NCI-H69 (cell line): ENCODE data around the gene APBB3.

ENCODE experiments used
- DNase-seq: peaks from one replicate; lab custom pipeline; 2025; lab: John Stamatoyannopoulos, UW

APBB3 gene

DNA sequence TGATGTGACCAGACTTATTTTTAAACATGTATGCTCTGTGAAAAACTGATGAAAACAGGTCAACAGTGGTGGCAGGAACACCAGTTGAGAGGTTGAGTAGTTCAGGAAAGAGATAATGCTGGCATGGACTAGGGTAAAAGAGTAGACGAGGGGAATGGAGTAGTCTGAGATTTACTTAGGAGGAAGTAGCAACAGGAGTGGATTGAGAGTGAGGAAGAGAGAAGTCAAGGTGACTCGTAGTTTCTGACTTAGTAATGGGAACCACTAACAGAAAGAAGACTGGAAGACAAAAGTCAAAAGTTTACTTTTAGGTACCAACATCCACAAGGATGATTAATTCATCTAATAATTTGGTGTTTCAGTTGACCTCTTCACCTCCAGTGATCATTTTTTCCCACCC, 10.7 kb downstream of the APBB3 start:
- no peak for DNase-seq

DNA sequence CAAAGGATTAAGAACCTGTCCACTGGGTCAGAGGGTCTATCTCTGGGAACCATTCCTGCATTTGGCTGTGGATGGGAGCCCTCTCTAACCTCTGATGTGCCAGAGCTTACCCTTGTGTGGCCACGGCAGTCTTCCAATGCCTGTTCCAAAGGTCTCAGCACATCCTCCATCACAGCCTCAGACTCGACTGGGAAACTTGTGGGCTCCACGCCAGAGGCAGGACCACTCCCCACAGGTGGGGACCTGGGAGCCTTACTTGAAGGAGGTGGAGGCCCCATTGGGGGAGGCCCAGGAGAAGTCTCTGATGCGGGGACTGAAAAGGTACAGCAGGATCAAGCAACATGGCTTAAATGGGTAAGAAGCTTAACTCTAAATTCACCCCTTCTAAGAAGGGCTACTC, 12.5 kb downstream of the APBB3 start:
- no peak for DNase-seq

DNA sequence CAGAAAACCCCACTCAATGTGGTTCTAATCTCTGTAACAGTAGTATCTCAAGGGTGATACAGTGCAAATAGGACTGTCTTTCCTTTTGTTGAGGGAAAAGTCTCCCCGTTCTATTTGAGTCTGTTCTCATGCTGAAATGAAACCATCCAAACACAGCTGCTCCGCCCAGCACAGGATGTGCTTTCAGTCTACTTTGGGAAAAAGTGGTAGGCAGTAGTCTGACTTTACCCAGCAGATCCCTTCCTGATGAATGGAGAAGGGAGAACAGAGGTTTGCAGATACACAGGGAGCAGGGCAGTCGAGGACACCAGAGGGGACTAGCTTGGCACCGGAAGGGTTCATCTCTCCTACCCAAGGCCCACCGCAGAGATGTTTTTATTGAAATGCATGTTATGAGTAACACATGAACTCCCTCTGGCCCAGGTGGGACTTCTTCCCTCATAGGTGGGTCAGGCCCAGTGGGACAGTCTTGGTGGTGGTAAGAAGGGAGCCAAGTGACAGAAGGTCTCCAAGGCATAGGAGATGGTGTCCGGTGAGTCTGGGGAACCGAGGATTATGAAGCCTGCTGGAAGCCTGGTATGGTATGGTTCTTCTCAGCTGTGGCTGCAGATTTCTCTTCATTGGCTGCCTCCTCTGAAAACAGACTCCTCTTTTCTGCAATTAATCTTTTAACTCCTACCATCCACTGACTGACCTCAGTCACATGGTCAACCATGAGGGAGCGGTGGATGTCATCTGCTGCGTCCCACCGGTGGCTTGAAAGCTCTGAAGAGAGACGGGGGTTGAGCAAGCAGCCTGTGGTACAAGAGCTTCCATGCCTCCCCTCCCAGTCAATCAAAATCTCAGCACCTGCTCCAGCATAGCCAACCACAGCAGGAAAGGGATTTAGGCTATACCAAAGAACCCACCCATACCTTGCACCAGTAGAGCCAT, 14.0 kb downstream of the APBB3 start:
- DNase-seq = no peak

DNA sequence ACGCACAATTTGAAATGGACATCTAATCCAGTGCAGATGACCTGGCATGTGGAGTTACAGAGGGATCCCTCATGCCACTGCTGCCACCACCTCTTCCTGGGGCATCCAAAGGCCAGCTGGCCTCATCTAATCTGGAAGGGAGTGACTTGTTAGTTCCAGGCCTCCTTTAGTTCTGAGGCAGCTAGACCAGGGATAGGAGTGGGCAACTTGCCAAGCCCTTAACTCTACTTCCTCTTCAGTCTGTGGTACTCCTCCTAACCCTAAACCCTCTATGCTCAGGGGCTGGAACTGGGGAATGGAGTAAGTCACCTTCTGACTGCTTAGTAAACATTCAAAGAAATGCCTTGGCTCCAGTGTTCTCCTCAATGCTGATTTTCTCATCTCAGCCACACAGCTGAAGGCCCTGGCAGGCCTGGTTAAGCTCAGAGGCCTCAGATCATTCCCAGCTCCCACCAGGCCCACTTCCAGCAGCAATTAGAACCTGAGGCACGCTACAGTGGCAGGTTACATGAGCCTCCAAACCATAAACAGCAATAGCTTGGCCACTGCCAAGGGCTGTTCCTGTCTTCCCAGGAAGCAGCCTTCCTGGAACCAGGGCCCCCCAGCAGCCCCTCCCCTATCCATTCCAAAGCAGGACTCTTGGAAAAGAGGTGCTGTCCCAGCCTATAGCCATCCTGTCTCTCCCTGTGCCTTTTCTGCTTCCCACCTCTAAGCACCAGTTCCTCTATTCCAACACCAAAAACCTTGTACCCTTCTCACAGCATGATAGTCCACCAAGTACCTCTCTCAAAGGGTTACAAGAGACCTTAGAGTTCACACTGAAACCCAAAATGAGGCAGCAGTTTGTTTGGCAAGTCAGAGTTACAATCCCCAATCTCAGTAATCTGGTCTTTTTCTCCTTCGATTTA, 14.9 kb downstream of the APBB3 start:
- DNase-seq = peak; percentile 49

DNA sequence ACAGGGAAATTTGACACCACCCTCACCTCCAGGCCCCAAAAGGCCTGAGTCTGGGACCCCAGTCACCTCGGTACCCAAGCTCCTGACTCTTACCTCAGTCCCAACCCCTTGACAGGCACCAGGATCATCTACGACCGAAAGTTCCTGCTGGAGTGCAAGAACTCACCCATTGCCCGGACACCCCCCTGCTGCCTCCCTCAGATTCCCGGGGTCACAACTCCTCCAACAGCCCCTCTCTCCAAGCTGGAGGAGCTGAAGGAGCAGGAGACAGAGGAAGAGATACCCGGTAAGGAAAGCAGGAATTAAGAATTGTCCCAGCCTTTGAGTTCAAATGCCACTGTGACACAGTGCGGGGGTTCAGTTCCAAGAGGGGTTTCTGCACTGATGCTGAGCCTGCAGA, 15.6 kb downstream of the APBB3 start:
- DNase-seq = no peak

DNA sequence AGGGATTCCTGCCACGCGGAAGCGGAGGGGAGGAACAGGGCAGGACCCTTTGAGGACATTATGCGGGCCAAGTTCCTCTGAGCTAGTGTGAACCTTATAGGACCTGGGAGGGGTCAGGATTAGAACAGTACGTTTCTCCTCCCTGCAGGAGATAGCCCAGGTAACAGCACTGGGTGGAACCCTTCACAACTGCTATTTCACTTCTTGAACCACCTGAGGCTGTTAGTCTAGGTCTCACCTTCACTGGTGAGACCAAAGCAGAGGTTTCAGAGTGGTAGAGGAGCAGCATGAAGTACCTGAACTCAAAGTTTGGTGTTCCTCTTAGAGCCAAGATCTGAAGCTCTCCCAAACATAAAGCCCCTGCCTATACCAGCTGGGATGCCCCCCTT, 16.1 kb downstream of the APBB3 start:
- no peak for DNase-seq

DNA sequence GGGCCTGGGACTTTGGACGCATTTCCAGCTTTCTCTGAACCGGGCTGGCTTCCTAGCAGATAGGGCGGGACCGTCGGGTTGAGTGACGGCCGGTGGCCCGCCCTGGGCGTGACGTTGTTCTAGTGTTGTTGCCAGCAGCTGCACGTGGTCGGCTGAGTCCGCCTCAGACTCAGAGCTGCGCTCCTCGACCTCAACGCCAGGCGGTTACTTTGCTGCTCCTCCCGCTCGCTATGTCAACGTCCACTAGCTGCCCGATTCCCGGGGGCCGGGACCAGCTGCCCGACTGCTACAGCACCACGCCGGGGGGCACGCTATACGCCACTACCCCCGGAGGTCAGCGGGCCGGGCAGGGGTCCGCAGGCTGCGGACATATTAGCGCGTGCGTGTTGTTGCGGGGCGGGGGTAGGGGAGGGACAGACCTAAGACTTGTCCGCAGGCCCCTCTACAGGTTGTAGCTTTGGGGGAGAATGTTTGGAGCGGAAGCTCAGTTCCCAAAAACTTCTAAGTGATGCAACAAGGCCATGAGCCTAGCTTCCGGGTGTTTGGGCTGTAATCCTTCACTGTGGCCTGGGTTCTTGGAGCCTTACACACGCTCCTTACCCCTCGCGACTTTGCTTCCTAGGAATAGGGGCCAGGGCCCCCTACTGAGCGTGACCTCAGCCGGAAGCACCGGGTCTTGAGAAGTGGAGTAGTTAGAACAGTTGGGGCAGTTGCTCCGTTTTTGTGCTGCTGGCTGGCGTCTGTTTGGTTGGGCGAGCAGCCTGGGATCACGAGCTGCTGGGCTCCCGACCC, 16.7 kb downstream of the APBB3 start, which contains the start of gene EIF4EBP3:
Gene EIF4EBP3 (plus strand): TSS at position 155 of the 792 bp plus-strand sequence. CDS start 76 bp downstream, at position 231.
- peak; percentile 94 for DNase-seq

DNA sequence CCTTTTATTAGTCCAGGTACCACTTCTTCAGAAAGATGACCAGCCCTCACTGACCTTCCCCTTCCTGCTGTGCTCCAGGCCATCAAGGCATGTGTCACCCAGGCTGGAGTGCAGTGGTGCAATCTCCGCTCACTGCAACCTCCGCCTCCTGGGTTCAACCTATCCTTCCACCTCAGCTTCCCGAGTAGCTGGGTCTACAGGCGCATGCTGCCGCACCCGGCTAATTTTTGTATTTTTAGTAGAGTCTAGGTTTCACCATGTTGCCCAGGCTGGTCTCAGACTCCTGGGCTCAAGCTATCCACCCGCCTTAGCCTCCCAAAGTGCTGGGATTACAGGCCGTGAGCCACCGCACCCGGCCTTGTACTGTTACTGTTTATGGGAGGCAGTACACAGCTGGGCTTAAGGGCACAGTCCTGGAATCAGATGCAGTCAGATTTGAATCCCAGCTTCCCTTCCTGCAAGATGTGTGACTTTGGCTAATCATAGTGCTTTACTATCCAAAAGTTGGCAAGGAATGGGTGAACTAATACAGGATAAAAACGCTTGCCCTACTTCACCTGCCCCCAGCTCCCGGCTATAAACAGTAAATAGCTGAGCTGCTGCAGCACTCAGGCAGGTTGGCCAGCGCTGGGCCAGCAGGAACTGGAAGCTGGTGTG, 17.4 kb downstream of the APBB3 start:
- DNase-seq = no peak

DNA sequence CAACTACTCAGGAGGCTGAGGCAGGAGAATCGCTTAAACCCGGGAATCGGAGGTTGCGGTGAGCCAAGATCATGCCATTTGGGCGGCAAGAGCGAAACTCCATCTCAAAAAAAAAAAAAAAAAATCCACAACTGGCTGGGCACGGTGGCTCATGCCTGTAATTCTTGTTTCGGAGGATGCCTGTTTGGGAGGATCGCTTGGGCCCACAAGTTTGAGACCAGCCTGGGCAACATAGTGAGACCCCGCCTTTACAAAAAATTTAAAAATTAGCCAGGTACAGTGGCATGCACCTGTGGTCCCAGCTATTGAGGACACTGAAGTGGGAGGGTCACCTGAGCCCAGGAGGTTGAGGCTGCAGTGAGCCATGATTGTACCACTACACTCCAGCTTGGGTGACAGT, 18.8 kb downstream of the APBB3 start:
- DNase-seq = no peak

DNA sequence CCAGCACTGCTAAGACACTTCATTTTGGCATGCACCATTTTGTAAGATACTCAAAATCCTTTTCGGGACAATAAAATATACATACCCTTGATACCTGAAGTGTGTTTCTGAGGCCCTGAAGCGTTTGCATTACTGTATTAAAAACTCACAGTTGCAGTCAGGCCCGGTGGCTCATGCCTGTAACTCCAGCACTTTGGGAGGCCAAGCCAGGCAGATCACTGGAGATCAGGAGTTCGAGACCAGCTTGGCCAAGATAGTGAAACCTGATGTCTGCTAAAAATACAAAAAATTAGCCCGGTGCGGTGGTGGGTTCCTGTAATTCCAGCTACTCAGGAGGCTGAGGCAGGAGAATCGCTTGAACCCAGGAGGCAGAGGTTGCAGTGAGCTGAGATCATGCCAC, 19.4 kb downstream of the APBB3 start:
- DNase-seq = no peak

DNA sequence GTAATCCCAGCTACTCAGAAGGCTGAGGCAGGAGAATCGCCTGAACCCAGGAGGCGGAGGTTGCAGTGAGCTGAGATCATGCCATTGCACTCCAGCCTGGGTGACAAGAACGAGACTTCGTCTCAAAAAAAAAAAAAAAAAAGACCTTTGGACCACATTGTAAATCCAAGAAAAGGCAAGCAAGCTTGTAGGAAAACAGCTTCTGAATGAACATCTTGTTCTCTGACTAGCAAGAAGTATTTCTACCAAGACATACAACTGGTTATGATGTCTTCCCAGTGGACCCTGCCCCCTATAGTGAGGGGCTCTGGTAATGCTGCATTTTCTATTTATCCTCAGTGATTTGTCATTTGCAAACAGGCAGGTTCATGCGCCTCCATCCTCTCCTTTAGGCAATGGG, 21.4 kb downstream of the APBB3 start:
- no peak for DNase-seq

DNA sequence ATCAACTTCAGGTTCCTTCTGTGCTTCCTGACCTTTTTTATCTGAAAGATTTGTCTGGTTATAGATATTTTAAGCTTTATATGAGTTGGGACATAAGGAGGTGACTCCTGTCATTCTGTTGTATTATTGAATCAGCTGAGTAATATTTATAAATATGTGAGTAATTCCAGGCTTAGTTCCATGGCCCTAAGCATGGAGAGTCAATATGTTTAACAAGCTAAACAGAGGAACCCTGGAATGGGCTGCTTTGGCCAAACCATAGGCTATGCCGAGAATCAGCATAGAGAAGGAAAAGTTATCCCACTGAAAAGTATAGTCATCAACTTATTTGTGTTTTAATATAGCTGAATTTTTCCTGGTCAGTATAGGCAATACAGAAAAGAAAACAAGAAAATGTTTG, 24.2 kb downstream of the APBB3 start:
- no peak for DNase-seq

DNA sequence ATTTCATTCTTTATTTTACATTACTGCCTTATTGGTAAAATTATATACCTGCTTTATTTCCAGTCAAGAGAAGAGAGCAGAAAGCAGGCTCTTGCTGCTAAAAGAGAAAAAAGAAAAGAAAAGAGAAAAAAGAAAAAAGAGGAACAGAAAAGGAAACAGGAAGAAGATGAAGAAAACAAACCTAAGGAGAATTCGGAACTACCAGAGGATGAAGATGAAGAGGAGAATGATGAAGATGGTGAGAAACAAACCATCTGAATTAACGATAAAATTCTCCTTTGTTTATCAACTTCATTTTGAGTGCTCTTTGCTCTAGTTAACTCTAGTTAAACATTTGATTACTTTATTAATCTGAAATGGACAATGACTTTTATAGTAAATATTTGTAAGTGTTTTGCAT, 40.4 kb downstream of the APBB3 start:
- no peak for DNase-seq

DNA sequence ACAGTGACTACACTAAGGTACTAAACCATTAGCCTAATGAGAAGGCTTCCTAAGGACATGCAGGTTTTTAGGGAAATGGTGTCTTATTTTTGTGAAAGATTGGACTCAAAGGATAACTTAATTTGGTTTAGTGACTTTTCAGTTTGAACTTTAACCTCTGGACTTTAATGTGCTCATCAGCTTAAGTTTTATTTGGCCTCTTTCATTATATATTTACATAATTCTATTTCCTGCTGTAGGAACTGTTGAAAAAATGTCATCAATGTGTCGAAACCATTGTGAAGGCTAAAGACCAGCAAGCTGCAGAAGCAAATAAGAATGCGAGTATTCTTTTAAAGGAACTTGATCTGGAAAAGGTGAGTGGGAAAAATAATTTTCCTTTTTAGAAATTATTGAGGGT, 51.3 kb downstream of the APBB3 start:
- DNase-seq = no peak

DNA sequence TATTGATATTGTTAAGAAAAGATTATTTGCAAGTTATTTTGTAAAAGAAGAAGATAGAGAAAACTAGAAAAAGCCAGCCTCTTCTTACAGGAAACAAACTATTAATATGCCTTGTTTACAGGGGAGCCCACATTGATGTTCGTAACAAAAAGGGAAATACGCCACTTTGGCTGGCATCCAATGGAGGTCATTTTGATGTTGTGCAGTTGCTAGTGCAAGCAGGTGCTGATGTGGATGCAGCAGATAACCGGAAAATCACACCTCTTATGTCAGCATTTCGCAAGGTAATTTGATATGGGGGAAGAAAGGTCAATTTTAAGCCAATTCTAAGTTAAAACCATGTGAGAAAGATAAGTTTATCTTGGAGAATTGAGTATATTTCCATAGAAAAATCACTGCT, 54.5 kb downstream of the APBB3 start:
- no peak for DNase-seq
